OCI-LY3 (cell line): ENCODE measurements around the gene SYT8.

Source experiments
- H2AFZ ChIP-seq: fragments of 200-600, 300-600 bp; shearing (Covaris generic); 2 replicates; pipeline ENCODE4 v1.6.0; 2014; ENCODE audit warnings: antibody characterized with exemption, low read depth, low read length
- H3K27ac ChIP-seq: fragments of 200-600, 300-600 bp; sonication (generic); 2 replicates; pipeline ENCODE4 v1.5.1; 2014; ENCODE audit warnings: mild to moderate bottlenecking, low read length, moderate library complexity, mixed read lengths
- H3K27me3 ChIP-seq: fragments of 200-600, 300-600 bp; sonication (generic); 2 replicates; pipeline ENCODE4 v1.6.1; 2014; ENCODE audit warnings: low read depth, low read length, mixed read lengths
- H3K36me3 ChIP-seq: fragments of 200-600, 300-600 bp; sonication (generic); replicated peaks from 2 replicates; pipeline ENCODE3; 2014; ENCODE audit warnings: low read depth, low read length, mixed read lengths
- H3K4me1 ChIP-seq: fragments of 300-600, 200-600 bp; sonication (generic); 2 replicates; pipeline ENCODE4 v1.6.1; 2014; ENCODE audit warnings: low read length, mixed read lengths
- H3K4me2 ChIP-seq: fragments of 200-600, 300-600 bp; sonication (generic); 2 replicates; pipeline ENCODE4 v1.6.1; 2014; ENCODE audit warnings: low read length, mixed read lengths
- H3K4me3 ChIP-seq: fragments of 300-600, 200-600 bp; sonication (generic); 2 replicates; pipeline ENCODE4 v1.5.1; 2014; ENCODE audit warnings: antibody characterized with exemption, mild to moderate bottlenecking, low read length, moderate library complexity
- H3K79me2 ChIP-seq: fragments of 300-600, 200-600 bp; shearing (Covaris generic); 2 replicates; pipeline ENCODE4 v1.6.1; 2014; ENCODE audit warnings: mild to moderate bottlenecking, low read length, mixed read lengths
- H3K9ac ChIP-seq: fragments of 300-600, 200-600 bp; shearing (Covaris generic); 2 replicates; pipeline ENCODE4 v1.6.0; 2014; ENCODE audit warnings: mild to moderate bottlenecking, low read length, moderate library complexity
- H3K9me3 ChIP-seq: fragments of 200-600, 300-600 bp; shearing (Covaris generic); 2 replicates; pipeline ENCODE4 v1.6.1; 2014; ENCODE audit warnings: low read length, mixed read lengths; ENCODE audit not compliant: insufficient read depth
- H4K20me1 ChIP-seq: fragments of 200-600, 300-600 bp; sonication (generic); 2 replicates; pipeline ENCODE4 v1.6.1; 2016; ENCODE audit warnings: low read length, mixed read lengths; ENCODE audit not compliant: insufficient read depth
- EZH2phosphoT487 ChIP-seq: fragments of 200-600 bp; shearing (Covaris generic); IDR thresholded peaks from 2 replicates; pipeline ENCODE4 v1.6.1; 2018; ENCODE audit warnings: antibody characterized with exemption, mixed run types, low read depth
- TF ChIP-seq, protein P1 (sequence below): fragments of 200-600, 300-600 bp; sonication (generic); IDR thresholded peaks from 2 replicates; pipeline ENCODE4 v1.5.1; 2014; ENCODE audit warnings: antibody characterized with exemption, low read length, low read depth

Gene SYT8

DNA sequence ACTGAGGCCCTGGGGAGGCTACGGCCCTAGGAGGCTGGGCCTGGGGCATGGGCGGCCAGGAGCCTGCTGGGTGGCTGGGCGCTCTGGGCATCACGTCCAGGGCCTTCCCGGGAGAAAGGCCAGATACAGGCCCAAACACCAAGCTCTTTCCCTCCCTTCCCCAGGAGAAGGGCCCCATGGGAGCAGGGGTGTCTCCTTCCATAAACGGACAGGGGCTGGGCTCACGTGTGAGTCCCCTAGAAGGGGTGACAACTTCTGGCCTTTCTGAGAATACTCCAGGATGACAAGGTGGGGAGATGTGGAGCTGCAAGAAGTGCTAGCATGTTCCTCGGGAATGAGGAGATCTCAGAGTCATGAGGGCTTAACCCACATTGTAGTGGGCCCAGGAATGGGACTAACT is 19.5 kb upstream of the SYT8 start:
- no peaks in the 10 kb centered on the region for H3K36me3 ChIP-seq
- no peaks in the 10 kb centered on the region for H4K20me1 ChIP-seq
- H3K9me3 ChIP-seq, result no peaks in the 10 kb centered on the region
- H3K27me3 ChIP-seq, result peaks cover 18% of the 10 kb centered on the region
- no peak overlapping the region for H3K9ac ChIP-seq
- no peaks in the 10 kb centered on the region for H3K79me2 ChIP-seq
- no peak overlapping the region for H3K4me2 ChIP-seq
- no peak overlapping the region for H2AFZ ChIP-seq
- H3K4me3 ChIP-seq, result no peak overlapping the region
- no peak overlapping the region for H3K27ac ChIP-seq
- no peaks in the 10 kb centered on the region for H3K4me1 ChIP-seq
- TF ChIP-seq, protein P1, sequence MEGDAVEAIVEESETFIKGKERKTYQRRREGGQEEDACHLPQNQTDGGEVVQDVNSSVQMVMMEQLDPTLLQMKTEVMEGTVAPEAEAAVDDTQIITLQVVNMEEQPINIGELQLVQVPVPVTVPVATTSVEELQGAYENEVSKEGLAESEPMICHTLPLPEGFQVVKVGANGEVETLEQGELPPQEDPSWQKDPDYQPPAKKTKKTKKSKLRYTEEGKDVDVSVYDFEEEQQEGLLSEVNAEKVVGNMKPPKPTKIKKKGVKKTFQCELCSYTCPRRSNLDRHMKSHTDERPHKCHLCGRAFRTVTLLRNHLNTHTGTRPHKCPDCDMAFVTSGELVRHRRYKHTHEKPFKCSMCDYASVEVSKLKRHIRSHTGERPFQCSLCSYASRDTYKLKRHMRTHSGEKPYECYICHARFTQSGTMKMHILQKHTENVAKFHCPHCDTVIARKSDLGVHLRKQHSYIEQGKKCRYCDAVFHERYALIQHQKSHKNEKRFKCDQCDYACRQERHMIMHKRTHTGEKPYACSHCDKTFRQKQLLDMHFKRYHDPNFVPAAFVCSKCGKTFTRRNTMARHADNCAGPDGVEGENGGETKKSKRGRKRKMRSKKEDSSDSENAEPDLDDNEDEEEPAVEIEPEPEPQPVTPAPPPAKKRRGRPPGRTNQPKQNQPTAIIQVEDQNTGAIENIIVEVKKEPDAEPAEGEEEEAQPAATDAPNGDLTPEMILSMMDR, result no peak
- TF ChIP-seq EZH2phosphoT487, result no peak

DNA sequence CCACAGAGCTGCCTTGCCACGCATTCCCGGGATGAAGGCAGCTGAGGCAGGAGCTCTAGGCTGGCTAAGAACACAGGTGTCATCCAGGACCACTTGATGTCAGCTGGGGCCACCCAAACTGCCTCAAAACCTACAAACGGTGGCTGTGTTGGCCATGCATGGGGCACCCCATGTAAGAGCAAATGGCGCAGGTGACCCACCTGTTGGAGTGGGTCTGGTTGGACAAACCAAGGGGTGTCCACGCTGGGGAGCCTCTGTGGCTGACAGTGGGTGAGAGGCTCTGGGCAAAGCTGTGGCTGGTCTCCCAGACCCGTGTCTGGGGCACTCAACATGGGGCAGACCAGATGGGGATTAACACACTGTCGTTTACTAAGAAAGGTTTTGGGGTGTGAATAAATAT is 19.0 kb upstream of the SYT8 start:
- Histone ChIP-seq H3K4me2 (no peak overlapping the region), H3K27ac (no peak overlapping the region), H3K9me3 (no peaks in the 10 kb centered on the region), H3K9ac (no peak overlapping the region), H2AFZ (no peak overlapping the region), H3K79me2 (no peaks in the 10 kb centered on the region), H3K4me1 (no peaks in the 10 kb centered on the region), H4K20me1 (no peaks in the 10 kb centered on the region), H3K36me3 (no peaks in the 10 kb centered on the region), H3K4me3 (no peak overlapping the region), H3K27me3 (peaks cover 18% of the 10 kb centered on the region)
- TF ChIP-seq EZH2phosphoT487, result no peak
- TF ChIP-seq, protein P1, result no peak

DNA sequence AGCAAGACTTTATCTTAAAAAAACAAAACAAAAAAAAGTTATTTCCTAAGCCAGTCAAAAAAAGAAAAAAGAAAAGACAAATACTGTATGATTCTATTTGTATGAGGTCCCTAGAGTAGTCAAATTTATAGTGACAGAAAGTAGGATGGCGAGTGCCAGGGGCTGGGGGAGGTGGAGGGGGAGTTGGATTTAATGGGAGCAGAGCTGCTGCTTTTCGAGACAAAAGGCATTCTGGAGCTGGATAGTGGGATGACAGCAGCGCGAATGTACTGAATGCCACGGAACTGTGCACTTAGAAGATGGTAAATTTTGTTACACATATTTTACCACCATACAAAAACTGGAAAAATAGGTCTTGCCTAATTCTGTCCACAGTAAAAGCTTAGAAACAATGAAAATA is 17.8 kb upstream of the SYT8 start:
- Histone ChIP-seq H3K4me1 (no peaks in the 10 kb centered on the region), H3K36me3 (no peaks in the 10 kb centered on the region), H3K9me3 (no peaks in the 10 kb centered on the region), H3K9ac (no peak overlapping the region), H3K4me3 (no peak overlapping the region), H3K79me2 (no peaks in the 10 kb centered on the region), H2AFZ (no peak overlapping the region), H3K4me2 (no peak overlapping the region), H4K20me1 (no peaks in the 10 kb centered on the region), H3K27me3 (peaks cover 18% of the 10 kb centered on the region), H3K27ac (no peak overlapping the region)
- no peak for TF ChIP-seq EZH2phosphoT487
- TF ChIP-seq, protein P1, result no peak

DNA sequence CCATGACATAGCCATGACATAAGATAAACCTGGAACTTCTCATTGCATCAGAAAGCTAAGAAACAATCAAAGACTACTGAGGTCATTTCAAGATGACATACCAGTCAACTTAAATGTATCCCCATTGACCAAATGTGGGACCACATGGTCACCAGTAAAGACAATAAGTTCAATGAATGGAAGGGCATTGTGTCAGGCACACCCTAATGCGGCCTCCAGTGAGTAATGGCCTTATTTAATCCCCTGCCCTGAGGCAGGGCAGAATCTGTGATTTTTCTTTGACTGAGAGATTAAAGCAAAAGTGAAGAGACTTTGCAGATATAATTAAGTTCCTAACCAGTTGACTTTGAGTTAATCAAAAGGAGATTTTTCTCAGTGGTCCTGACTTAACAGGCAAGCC is 17.3 kb upstream of the SYT8 start:
- TF ChIP-seq EZH2phosphoT487, result no peak
- TF ChIP-seq, protein P1, result no peak
- no peaks in the 10 kb centered on the region for H4K20me1 ChIP-seq
- no peak overlapping the region for H2AFZ ChIP-seq
- H3K36me3 ChIP-seq, result no peaks in the 10 kb centered on the region
- no peaks in the 10 kb centered on the region for H3K4me1 ChIP-seq
- no peak overlapping the region for H3K4me2 ChIP-seq
- H3K4me3 ChIP-seq, result no peak overlapping the region
- H3K27me3 ChIP-seq, result peaks cover 18% of the 10 kb centered on the region
- no peak overlapping the region for H3K9ac ChIP-seq
- H3K27ac ChIP-seq, result no peak overlapping the region
- H3K9me3 ChIP-seq, result no peaks in the 10 kb centered on the region
- no peaks in the 10 kb centered on the region for H3K79me2 ChIP-seq
